Activated T-cell treated with anti-CD3 and anti-CD28 coated beads for 1 hour (primary cell): ENCODE measurements around the gene TIMM29.
A peak's percentile ranks its signal among the peaks of the same experiment; 100 is the strongest.
"Not testable (repeated sequence)": the region's sequence is repeated elsewhere in the genome, so short reads cannot be mapped to it uniquely, and the experiment has no call there.

Source experiments
- DNase-seq: peaks from one replicate; pipeline ENCODE4 v3.0.0-alpha.2; 2020; ENCODE audit warnings: low read depth

The TIMM29 gene

DNA sequence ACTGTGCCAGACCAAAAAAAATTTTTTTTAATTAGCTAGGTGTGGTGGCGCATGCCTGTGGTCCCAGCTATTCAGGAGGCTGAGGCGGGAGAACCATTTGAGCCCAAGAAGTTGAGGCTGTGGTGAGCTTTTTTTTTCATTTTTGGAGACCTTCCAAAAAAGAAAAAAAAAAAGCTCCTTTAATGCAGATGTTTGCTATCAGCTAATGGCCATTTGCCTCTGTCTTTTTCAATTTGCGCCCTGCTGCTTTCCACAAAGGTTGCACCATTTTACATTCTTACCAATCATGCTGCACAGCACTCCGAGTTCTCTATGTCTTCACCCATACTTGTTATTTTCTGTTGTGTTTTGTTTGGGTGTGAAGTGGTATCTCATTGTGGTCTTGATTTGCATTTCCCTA is 16.7 kb downstream of the TIMM29 start:
- DNase-seq, result no peak

DNA sequence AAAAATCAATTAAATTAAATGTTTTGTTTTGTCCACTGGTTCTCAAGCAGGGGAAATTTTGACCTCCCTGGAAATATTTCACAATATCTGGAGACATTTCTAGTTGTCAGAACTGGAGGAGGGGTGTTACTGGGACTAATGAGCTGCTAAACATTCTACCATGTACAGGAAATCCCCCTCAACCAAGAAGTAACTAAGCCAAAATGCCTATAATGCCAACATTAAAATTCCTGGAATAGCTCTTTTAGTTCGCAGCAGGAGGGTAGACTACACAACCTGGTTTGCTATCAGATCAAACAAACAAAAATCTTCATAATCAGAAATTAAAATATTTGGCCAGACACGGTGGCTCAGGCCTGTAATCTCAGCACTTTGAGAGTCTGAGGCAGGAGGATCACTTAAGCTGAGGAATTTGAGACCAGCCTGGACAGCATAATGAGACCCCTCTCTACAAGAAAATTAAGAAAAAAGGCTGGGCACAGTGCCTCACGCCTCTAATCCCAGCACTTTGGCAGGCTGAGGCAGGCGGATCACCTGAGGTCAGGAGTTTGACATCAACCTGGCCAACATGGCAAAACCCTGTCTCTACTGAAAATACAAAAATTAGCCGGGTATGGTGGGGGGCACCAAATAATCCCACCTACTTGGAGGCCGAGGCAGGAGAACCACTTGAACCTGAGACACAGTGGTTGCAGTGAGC is 18.5 kb downstream of the TIMM29 start:
- DNase-seq, result no peak

DNA sequence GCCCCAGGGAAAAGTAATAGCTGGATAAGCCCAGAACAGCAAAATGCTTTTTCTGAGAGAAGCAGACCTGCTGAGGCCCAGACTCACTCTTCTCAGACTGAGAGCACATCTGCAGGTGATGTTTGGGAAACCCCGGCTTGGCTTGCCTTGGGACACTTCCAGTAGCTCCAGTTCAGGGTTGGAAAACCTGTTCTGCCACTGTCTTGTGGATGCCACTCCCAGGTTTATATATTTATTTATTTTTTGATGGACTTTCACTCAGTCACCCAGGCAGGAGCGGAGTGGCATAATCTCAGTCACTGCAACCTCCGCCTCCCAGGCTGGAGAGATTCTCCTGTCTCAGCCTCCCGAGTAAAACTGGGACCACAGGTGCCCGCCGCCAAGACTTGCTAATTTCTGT is 24.2 kb downstream of the TIMM29 start:
- DNase-seq, result no peak

DNA sequence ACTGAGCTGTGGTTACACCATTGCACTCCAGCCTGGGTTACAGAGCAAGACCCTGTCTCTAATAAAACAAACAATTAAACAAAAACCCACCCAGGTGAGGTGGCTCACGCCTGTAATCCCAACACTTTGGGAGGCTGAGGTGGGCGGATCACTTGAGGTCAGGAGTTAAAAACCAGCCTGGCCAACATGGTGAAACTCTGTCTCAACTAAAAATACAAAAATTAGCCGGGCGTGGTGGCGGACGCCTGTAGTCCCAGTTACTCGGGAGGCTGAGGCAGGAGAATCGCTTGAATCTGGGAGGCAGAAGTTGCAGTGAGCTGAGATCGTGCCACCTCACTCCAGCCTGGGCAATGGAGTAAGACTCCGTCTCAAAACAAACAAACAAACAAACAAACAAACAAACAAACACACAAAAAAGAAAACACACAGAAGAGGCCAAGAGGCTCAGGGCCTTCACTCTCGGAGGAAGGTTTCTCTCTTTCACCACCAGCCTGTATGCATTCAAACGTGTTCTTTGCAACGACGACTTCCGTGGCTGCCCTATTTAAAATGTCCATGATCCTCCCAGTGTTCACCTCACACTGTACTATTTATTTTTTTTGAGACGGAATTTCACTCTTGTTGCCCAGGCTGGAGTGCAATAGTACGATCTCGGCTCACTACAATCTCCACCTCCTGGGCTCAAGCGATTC is 30.8 kb downstream of the TIMM29 start:
- DNase-seq, result not testable (repeated sequence)

DNA sequence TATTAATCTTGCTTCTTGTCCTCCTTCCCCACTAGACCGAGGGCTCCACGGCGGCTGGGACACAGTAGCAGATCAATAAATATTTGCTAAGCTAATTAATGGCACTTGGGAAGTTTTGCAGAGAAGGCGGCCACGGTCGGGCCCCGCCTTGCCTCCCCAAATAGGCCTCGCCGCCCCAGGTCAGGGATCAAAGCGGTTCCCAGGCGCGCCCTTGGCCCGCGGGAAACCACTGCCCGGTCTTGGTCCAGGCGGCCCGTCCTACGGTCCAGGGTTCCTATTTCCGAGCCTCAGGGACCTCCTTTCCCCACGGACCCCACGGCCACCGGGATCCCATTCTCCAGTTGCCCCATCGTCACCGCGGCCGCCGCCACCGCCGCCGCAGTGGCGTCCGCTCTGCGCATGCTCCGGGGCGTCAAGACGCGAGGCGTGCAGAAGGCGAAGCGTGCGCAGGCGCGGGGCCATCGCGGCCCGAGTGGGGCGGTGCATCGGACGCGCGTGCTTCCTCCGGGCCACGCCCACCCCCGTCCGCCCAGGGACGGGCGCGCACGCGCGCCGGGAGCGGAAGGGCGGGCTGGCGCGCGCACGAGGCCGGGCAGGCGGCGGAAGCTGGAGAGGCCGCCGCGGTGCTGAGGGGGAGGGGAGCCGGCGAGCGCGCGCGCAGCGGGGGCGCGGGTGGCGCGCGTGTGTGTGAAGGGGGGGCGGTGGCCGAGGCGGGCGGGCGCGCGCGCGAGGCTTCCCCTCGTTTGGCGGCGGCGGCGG is 31.9 kb downstream of the TIMM29 start, which contains the start of gene SMARCA4:
Gene SMARCA4 (plus strand): TSS at position 717 of the 759 bp plus-strand sequence. CDS start 23,122 bp downstream, outside the sequence.
- DNase-seq, result peak; percentile 98

DNA sequence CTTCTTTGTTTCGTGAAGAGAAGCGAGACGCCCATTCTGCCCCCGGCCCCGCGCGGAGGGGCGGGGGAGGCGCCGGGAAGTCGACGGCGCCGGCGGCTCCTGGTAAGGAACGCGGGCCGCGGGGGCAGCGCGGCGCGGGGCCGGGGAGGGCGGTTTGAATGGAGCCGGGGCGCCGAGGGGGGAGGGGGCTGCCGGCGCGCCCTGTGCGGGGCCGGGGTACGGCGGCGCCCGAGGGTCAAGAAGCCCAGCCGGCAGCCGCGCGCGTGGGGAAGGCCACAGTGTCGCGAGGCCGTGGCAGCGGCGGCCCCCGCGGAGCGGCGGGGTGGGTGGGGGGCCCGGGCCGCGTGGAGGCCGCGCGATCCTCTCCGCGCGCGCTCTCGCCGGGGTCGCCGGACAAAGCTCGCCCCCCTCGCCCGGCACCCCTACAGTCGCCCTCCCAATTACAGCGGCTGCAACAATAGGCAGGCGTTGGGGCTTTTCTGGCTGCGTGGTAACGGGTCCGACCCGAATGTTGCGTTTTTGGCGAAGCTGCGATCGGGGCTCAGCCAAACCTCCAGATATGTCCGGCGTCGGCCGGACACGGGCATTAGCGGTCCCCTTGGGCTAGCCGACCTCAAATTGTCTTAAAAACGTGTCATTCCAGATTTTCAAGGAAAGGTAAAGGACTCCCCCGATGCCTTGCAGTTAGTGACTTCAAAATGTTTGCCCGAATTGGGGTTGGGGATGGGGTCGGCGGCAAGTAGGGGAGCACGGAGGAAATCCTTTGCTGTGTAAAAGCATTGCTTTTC is 32.7 kb downstream of the TIMM29 start:
- peak; percentile 6 for DNase-seq

DNA sequence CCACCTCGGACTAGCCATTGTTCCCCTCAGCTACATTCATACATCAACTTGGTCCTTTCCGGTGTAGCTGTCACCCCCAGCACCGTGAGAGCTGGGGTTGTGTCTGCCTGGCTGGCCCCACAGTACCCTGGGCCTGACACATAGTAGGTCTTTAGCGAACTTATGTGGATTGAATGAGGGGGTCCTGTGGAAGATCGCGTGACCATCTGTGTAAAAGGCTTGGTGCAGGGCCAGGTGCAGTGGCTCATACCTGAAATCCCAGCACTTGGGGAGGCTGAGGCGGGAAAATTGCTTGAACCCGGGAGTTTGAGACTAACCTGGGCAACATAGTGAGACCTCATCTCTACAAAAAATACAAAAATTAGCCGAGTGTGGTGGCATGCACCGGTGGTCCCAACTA is 34.3 kb downstream of the TIMM29 start:
- no peak for DNase-seq

DNA sequence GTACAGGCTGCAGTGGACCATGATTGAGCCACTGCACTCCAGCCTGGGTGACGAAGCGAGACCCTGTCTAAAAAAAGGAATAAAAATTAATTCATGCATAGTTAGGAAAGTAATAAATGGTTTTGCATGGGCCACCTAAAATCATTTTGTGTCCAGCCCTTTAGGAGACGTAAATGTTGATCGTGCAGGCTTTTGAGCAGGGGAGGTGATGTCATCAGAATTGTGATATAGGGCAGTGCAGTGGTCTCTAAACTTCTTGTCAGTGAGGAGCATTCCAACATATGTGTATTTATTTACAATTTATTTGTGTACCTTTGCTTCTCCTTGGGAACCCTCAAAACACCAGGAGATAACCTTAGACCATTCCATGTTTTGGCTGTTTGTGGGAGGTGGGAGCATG is 35.3 kb downstream of the TIMM29 start:
- DNase-seq, result no peak

DNA sequence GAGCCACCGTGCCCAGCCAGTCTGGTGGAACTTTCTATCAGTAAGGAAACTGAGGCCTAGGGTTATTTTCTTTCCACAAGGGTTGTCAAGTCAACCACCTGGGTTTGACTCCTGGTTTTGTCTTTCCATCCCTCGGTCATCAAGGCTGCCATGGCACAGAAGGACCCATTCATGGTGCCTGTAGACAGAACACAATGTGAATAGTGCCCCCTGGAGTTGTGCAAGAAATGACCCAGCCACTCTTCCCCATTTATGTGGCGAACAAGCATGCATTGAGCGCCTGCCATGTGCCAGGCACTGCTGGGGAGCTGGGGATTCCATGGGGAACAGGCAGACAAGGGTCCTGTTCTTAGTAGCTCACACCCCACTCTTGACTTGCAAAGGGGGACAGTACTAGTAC is 36.3 kb downstream of the TIMM29 start:
- no peak for DNase-seq

DNA sequence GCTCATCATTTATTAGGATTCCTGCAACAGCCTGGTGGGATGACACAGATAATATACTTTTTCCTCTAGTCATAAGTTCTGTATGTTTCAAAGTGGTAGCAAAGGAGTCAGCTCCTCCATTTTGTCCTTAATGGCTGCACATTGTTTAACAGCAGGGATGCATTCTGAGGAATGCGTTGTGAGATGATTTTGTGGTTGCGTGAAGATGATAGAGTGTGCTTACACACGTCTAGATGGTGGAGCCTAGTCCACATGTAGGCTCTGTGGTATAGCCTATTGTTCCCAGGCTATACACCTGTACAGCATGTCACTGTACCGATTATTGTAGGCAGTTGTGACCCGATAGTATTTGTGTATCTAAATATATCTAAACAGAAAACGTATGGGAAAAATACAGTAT is 36.8 kb downstream of the TIMM29 start:
- no peak for DNase-seq

DNA sequence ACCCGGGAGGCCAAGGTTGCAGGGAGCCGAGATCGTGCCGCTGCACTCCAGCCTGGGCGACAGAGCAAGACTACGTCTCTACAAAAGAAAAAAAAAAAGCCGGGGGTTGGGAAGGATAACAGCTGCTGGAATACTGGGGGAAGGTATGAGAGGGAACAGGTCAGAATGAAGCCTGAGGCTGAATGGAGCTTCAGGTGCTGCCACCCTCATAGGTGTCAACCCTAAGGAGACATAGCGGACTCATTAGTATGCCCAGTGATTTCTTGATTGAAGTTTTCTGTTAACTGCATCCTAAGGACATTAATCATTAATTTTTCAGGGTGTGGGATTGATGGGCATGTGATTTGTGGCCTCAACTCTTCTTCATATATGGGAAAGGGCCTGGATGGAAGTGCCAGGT is 38.2 kb downstream of the TIMM29 start:
- DNase-seq, result no peak

DNA sequence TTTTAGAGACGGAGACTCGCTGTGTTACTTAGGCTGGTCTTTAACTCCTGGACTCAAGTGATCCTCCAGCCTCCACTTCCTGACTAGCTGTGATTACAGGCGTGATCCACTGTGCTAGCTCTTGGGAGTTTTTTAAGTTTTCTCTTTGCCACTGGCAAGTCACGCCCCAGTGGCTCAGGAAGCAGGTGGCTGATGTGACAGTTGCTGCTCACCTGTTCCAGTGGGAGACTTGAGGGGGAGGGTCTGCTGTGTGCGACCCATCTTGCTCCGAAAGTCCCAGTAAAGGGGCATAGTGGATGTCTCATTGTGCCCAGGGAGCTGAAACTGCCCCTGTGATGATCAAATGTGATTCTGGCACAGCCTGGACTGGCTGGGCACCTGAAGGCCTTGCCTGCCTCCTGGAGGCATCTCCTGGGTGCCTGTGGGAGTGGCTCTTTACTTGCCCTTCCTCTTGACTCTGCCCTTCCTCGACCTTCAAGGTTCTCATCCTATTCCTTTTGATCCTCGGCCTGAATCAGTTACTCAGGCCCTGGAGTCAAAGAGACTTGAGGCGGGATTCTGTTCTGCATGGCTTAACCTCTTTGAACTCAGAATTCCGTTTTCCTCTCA is 40.0 kb downstream of the TIMM29 start:
- no peak for DNase-seq

DNA sequence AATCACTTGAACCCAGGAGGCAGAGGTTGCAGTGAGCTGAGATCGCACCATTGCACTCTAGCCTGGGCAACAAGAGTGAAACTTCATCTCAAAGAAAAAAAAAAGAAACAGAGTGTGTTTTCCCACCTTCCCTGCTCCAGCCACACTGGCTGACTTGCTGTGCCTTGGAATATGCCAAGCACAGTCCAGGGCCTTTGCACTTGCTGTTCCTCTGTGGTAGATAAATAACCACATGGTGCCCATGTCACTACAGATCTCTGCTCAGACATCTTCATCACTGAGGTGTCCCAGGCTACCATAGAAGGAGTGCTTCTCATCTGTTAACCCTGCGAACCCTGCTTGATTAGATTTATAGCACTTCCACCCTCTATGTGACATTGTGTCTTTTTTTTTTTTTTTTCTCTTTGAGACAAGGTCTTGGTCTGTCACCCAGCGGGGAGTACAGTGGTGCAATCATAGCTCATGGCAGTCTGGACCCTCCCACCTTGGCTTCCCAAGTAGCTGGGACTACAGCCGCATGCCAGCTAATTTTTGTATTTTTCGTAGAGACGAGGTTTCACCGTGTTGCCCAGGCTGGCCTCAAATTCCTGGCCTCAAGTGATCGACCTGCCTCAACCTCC is 42.6 kb downstream of the TIMM29 start:
- DNase-seq, result no peak

DNA sequence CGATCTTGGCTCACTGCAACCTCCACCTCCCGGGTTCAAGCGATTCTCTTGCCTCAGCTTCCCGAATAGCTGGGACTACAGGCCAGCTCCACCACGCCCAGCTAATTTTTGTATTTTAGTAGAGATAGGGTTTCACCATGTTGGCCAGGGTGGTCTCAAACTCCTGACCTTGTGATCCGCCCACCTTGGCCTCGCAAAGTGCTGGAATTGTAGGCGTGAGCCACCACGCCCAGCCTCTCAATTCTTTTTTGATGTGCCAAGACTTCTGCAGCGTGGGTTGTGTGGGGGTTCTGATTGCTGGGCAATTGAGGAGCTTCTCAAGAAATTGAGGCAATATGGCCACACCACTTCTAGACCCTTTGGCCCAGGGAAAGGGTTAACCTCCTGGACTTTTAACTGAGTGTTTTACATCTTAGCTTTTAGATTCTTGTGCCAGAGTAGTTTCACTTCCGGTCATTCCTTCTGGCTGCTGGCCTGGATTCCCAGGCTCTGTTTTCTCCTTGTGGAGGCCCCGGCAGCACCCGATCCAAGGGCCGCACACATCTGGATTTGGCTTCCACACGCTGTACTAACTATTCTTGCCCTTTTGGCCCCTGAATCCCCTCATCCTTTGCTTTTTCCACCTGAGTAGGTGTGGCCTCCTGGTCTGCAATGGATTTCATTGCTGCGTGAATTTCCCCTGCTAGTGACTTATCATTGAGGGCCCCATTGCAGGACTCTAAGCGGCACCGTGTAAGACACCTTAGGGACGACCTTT is 46.9 kb downstream of the TIMM29 start:
- no peak for DNase-seq

DNA sequence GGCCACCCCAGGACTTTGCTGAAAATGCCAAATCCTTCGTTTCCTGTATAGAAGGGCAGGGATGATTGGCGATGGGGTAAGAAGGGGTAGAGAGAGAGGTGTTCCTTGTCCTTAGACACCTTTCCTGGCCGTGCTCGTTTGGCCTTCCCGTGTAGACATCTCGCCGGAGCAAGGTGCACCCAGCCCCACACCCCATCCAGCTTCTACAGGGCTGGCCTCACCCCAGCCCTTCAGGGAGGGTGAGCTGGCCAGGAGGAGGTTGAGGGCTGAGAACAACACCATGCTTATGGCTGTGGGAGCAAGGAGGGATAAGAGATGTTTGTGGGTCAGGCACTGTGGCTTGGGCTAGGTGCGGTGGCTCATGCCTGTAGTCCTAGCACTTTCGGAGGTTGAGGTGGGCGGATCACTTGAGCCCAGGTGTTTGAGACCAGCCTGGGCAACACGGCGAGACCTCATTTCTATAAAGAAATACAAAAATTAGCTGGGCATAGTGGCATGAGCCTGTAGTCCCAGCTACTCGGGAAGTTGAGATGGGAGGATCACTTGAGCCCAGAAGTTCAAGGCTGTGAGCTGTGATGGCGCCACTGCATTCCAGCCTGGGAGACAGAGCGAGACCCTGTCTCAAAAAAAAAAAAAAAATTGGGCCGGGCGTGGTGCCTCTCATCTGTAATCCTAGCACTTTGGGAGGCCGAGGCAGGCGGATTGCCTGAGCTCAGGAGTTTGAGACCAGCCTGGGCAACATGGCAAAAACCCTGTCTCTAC is 47.7 kb downstream of the TIMM29 start:
- no peak for DNase-seq

DNA sequence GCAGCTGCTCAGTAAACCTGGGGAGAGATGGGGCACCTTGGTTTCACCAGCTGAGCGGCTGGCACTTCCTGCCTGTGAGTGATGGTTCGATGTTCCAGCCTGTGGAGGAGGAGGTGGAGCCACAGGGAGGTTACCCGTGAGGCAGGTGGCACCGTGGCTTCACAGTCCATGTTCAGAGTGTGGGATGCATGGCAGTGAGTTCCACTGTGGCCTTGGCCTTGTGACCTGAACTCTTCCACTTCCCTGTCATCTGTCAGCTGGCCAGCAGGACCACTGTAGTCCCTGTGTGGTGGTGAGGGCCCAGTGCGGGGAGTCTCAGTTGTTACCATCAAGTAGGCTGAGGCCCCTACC is 49.1 kb downstream of the TIMM29 start:
- no peak for DNase-seq
